ENCODE results near the gene MND1.

MND1 gene

DNA sequence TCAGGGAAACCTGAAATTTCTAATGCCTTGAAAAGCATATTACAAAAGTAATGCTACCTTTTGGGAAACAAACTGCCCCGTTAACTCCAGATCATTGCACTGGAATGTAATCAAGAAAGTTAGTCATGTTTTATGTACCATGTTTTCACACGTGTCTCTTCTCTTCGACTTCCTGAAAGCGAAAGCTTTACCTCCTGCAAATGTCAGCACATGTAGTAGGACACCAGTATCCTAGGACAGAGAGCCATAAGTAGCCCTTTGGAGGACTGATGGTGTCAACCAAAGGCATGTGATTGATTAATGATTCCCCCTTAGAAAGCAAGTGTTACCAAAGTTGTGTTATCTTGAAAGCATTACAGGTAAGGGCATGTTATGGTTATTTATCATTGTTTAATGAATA is 8.8 kb upstream of the MND1 start:
- no peak for TF ChIP-seq CTCF (IDR thresholded peaks at IDR 0.05; ENCODE audit: poor library complexity, severe bottlenecking)
- H3K27ac ChIP-seq (ENCODE audit: poor library complexity, severe bottlenecking) = peak overlapping the region; percentile 24
- H3K4me1 ChIP-seq (ENCODE audit: insufficient read depth, poor library complexity, severe bottlenecking) = peaks cover 12% of the 10 kb centered on the region
- no peak overlapping the region for H3K4me3 ChIP-seq (ENCODE audit: severe bottlenecking)
- no peaks in the 10 kb centered on the region for H3K9me3 ChIP-seq (ENCODE audit: severe bottlenecking)
- peak; percentile 93 for ATAC-seq (ENCODE audit: low read depth)
- no peak for DNase-seq (ENCODE audit: low spot score)
- no peaks in the 10 kb centered on the region for H3K27me3 ChIP-seq (ENCODE audit: insufficient read depth, poor library complexity, severe bottlenecking)
- no peaks in the 10 kb centered on the region for H3K36me3 ChIP-seq (ENCODE audit: low read depth)

DNA sequence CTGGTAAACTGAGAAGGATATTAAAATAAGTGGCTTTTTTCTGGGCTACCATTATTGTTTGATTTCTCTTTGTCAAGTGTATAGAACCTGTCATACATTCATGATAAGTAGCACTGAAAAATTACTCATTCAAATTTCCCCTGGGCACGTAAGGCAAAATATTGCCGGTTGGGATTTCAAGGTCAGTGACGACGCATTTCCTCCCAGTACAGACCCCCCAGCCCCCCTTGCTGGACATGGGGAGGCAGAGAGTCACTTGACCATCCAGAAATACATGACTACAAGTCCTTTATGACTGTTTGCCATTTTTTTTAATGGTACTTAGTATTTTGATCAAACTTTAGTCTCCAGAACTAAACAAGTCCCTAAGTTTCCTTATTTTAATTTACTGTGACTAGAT is 6.8 kb upstream of the MND1 start:
- Histone ChIP-seq H3K9me3 (ENCODE audit: severe bottlenecking) (no peaks in the 10 kb centered on the region), H3K4me3 (ENCODE audit: severe bottlenecking) (no peak overlapping the region), H3K27me3 (ENCODE audit: insufficient read depth, poor library complexity, severe bottlenecking) (no peaks in the 10 kb centered on the region), H3K27ac (ENCODE audit: poor library complexity, severe bottlenecking) (no peak overlapping the region), H3K4me1 (ENCODE audit: insufficient read depth, poor library complexity, severe bottlenecking) (peaks cover 19% of the 10 kb centered on the region), H3K36me3 (ENCODE audit: low read depth) (no peaks in the 10 kb centered on the region)
- TF ChIP-seq CTCF (IDR thresholded peaks at IDR 0.05; ENCODE audit: poor library complexity, severe bottlenecking) = no peak
- ATAC-seq (ENCODE audit: low read depth) = no peak
- DNase-seq (ENCODE audit: low spot score) = no peak

DNA sequence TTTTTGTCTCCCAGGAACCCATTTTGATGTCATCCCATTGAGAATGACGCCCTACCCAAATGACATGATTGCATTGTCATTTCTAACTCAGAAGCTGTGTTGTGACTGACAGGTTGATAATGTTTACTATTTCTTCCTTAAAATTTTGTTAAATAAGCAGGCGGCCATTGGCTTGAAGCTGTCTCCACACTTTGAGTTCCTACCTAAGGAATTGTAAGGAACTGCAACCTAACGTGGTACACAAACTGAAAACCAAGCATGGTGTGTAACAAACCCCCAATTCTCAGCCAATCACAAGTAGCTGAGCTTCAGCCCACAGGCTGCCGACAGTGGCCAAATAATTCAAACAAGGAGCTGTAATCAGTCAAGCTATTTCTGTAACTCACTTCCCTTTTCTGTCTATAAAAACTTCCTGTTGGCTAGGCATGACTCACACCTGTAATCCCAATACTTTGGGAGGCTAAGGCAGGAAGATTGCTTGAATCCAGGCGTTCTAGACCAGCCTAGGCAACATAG is 2.9 kb upstream of the MND1 start:
- Histone ChIP-seq H3K9me3 (ENCODE audit: severe bottlenecking) (no peaks in the 10 kb centered on the region), H3K27ac (ENCODE audit: poor library complexity, severe bottlenecking) (no peak overlapping the region)
- ATAC-seq (ENCODE audit: low read depth) = peak; percentile 10; the same call in 1 of the 3 replicates

DNA sequence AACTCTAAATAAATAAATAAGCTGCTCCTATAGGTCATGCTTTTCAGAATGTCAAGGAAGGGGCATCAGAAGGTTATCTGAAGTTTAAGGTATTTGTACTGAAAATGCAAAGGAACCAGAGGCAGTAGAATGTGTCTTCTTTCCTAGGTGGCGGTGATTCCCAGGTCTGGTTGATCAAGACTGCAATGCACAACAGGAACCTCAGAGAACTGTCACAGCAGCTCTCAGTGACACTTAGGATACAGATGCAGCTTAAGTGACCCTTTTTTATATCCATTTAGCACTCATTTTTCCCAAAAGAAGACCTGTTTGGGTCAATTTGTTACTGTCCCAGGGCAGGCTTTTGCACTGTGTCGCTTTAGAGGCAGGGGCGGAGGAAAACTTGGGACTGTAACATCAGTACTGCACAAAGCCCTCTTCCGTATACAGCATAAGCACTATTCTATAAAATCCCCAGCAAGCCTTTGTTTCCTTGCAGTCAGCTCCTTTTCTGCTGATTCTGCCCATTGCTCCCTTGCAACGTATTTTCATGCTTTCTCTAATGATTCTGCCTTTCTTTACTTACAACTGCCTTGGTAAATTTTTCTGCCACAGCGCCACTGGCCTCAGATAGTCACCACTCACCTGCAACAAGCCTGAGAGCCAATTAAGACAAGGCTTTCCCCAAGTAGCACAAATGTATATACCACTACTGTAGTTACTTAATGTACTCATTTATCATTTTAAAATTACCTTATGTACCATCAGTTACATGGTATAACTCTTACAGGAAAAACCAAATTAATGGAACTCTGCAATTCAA is 1.5 kb upstream of the MND1 start:
- no peak for TF ChIP-seq CTCF (IDR thresholded peaks at IDR 0.05; ENCODE audit: poor library complexity, severe bottlenecking)
- H3K4me3 ChIP-seq (ENCODE audit: severe bottlenecking) = no peak overlapping the region
- no peaks in the 10 kb centered on the region for H3K36me3 ChIP-seq (ENCODE audit: low read depth)
- H3K4me1 ChIP-seq (ENCODE audit: insufficient read depth, poor library complexity, severe bottlenecking) = peaks cover 7% of the 10 kb centered on the region
- DNase-seq (ENCODE audit: low spot score) (no peak), ATAC-seq (ENCODE audit: low read depth) (no peak)
- H3K27me3 ChIP-seq (ENCODE audit: insufficient read depth, poor library complexity, severe bottlenecking) = no peaks in the 10 kb centered on the region
- no peak overlapping the region for H3K27ac ChIP-seq (ENCODE audit: poor library complexity, severe bottlenecking)
- H3K9me3 ChIP-seq (ENCODE audit: severe bottlenecking) = no peaks in the 10 kb centered on the region

More for the DNA sequence above, 2.9 kb upstream of the MND1 start:
- Histone ChIP-seq H3K4me1 (ENCODE audit: insufficient read depth, poor library complexity, severe bottlenecking) (peaks cover 7% of the 10 kb centered on the region), H3K27me3 (ENCODE audit: insufficient read depth, poor library complexity, severe bottlenecking) (no peaks in the 10 kb centered on the region), H3K36me3 (ENCODE audit: low read depth) (no peaks in the 10 kb centered on the region), H3K4me3 (ENCODE audit: severe bottlenecking) (no peak overlapping the region)
- DNase-seq (ENCODE audit: low spot score) = no peak
- TF ChIP-seq CTCF (IDR thresholded peaks at IDR 0.05; ENCODE audit: poor library complexity, severe bottlenecking) = no peak
